Rectal smooth muscle tissue (tissue), 1 donor: ENCODE results near the gene IL17A.
"Not testable (repeated sequence)": the region's sequence is repeated elsewhere in the genome, so short reads cannot be mapped to it uniquely, and the experiment has no call there.

Experiments used
- H3K27ac ChIP-seq: one replicate; pipeline ENCODE4 v1.7.0; 2013; ENCODE audit warnings: low read depth, low read length, inconsistent platforms
- H3K27me3 ChIP-seq: one replicate; pipeline ENCODE4 v1.7.0; 2013; ENCODE audit warnings: low read length; ENCODE audit not compliant: control insufficient read depth, insufficient read depth
- H3K36me3 ChIP-seq: one replicate; pipeline ENCODE4 v1.7.0; 2013; ENCODE audit warnings: low read length; ENCODE audit not compliant: control insufficient read depth, insufficient read depth
- H3K4me1 ChIP-seq: one replicate; pipeline ENCODE4 v1.7.0; 2013; ENCODE audit warnings: low read length; ENCODE audit not compliant: control insufficient read depth, insufficient read depth
- H3K4me3 ChIP-seq: one replicate; pipeline ENCODE4 v1.7.0; 2013; ENCODE audit warnings: low read length
- H3K9ac ChIP-seq: one replicate; pipeline ENCODE4 v1.7.0; 2013; ENCODE audit warnings: low read length

Gene IL17A

GRCh38 chr6:52152711-52153160, 33.4 kb upstream of the IL17A start:
- Histone ChIP-seq H3K27me3 (no peaks in the 10 kb centered on the region), H3K36me3 (no peaks in the 10 kb centered on the region), H3K4me3 (no peak overlapping the region), H3K27ac (no peak overlapping the region), H3K4me1 (no peaks in the 10 kb centered on the region), H3K9ac (no peak overlapping the region)

- H3K9ac ChIP-seq: no peak overlapping the region
- H3K27ac ChIP-seq: no peak overlapping the region
- no peaks in the 10 kb centered on the region for H3K27me3 ChIP-seq
- no peaks in the 10 kb centered on the region for H3K36me3 ChIP-seq
- no peak overlapping the region for H3K4me3 ChIP-seq
- H3K4me1 ChIP-seq: no peaks in the 10 kb centered on the region
Observed at GRCh38 chr6:52154381-52154780, 31.8 kb upstream of the IL17A start.

DNA sequence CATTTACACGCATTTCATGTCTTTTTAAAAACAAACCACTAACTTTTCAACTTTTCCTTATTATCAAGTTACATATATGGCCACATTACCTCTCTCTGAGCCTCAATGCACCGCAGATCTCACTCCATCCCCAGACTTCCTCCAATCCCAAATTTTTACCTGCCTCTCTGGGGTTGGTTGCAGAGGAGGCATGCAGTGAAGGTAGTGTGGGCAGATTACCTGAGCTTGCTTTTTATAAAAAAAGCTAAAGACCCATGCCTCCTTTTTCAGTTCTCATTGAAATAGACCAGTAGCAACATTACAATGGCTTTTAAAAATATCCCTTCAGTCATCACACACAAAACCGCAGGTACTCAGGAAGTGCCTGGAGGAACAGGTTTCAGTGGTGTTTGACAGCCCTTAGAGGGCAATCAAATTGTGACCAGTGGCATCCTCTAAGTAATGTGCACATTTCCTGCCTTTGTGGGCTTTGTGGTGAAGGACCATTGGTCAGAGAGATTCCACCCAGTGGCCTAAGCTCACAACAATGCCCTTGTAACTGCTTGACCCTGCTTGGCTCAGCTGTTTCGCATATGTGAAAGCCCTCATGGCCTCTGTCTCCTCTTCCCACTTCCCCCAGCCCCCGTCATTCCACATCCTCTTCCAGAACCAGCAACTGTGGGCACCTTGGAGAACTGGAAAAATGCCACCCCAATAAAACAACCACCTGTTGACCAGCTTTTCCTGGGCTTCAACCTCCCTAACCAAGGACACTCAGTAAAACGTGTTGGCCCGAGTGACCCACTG, 30.2 kb upstream of the IL17A start:
- Histone ChIP-seq H3K36me3 (no peaks in the 10 kb centered on the region), H3K4me1 (no peaks in the 10 kb centered on the region), H3K9ac (no peak overlapping the region), H3K27ac (no peak overlapping the region), H3K27me3 (no peaks in the 10 kb centered on the region), H3K4me3 (no peak overlapping the region)

DNA sequence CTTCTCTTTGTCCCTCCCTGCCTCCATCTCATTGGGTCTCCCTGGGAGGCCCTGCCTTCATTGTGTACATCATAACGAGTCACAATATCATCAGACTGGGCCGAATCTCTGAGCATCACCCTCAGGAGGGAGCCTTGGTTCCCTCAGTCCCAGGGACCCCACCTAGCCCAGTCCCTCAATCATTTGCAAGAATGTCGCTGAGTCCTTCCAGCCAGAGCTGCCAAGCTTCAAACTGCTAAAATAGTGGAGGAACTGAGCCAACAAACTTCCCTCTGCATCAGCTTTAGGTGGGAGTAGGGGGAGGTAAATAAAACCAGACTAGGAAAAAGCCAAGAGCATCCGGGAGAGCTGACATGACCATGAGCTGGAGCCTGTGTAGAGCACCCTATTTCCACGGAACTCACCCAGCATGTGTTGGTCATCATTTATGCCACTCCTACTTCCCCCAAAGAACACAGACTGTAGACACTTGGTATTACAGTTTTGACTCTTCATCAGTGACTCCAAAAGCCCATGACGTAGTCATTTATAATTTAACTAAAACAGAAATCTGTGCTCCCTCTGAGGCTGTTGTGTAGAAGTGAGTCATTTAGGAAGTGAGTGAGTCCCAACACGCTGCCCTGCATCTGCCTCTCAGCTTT, 28.8 kb upstream of the IL17A start:
- Histone ChIP-seq H3K27ac (no peak overlapping the region), H3K9ac (no peak overlapping the region), H3K4me1 (no peaks in the 10 kb centered on the region), H3K4me3 (no peak overlapping the region), H3K36me3 (no peaks in the 10 kb centered on the region), H3K27me3 (no peaks in the 10 kb centered on the region)

DNA sequence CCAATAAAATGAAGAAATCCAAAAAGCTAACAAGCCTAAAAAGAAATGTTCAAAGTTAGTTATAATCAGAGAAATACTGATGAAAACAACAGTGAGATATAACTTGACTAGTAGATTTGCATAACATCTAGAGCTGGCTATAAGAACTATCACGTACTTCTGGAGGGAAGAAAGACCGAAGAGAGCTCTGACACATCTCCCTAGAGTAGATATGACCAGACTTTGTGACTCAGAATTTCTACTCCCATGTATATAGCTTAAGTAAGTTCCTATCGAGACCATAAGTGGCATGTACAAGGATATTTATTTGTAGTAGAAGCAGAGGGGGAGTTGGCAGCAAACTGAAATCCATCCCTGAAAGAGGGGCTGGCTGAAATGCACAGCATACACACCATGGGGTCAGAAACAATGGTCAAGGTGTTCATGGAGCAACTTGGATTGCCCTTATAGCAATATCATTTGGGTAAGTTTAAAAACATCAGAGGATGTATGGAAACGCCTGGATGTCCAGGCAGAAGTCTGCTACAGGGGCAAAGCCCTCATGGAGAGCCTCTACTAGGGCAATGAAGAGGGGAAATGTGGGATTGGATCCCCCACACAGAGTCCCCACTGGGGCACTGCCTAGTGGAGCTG, 25.6 kb upstream of the IL17A start:
- Histone ChIP-seq H3K27ac (no peak overlapping the region), H3K27me3 (no peaks in the 10 kb centered on the region), H3K4me1 (no peaks in the 10 kb centered on the region), H3K9ac (no peak overlapping the region), H3K4me3 (no peak overlapping the region), H3K36me3 (no peaks in the 10 kb centered on the region)

- Histone ChIP-seq H3K9ac (no peak overlapping the region), H3K36me3 (no peaks in the 10 kb centered on the region)
Observed at GRCh38 chr6:52161689-52162438, 24.3 kb upstream of the IL17A start.

GRCh38 chr6:52162940-52163908, 23.0 kb upstream of the IL17A start:
- no peak overlapping the region for H3K27ac ChIP-seq
- no peaks in the 10 kb centered on the region for H3K36me3 ChIP-seq
- H3K9ac ChIP-seq: no peak overlapping the region
- H3K4me1 ChIP-seq: no peaks in the 10 kb centered on the region
- no peaks in the 10 kb centered on the region for H3K27me3 ChIP-seq
- H3K4me3 ChIP-seq: no peak overlapping the region

More at GRCh38 chr6:52161689-52162438, 24.3 kb upstream of the IL17A start:
- Histone ChIP-seq H3K27me3 (no peaks in the 10 kb centered on the region), H3K27ac (no peak overlapping the region), H3K4me3 (no peak overlapping the region), H3K4me1 (no peaks in the 10 kb centered on the region)

- no peak overlapping the region for H3K27ac ChIP-seq
- no peak overlapping the region for H3K9ac ChIP-seq
- H3K36me3 ChIP-seq: no peaks in the 10 kb centered on the region
- H3K27me3 ChIP-seq: no peaks in the 10 kb centered on the region
- no peak overlapping the region for H3K4me3 ChIP-seq
- H3K4me1 ChIP-seq: no peaks in the 10 kb centered on the region
Observed at GRCh38 chr6:52164319-52165094, 21.7 kb upstream of the IL17A start.

- Histone ChIP-seq H3K9ac (no peak overlapping the region), H3K4me1 (no peaks in the 10 kb centered on the region), H3K27me3 (no peaks in the 10 kb centered on the region), H3K4me3 (no peak overlapping the region), H3K36me3 (no peaks in the 10 kb centered on the region), H3K27ac (no peak overlapping the region)
Observed at GRCh38 chr6:52167267-52167666, 18.9 kb upstream of the IL17A start.

- not testable (repeated sequence) for H3K27ac ChIP-seq, H3K36me3 ChIP-seq, H3K27me3 ChIP-seq, H3K9ac ChIP-seq, H3K4me3 ChIP-seq, H3K4me1 ChIP-seq
Observed at GRCh38 chr6:52168351-52168750, 17.8 kb upstream of the IL17A start.

DNA sequence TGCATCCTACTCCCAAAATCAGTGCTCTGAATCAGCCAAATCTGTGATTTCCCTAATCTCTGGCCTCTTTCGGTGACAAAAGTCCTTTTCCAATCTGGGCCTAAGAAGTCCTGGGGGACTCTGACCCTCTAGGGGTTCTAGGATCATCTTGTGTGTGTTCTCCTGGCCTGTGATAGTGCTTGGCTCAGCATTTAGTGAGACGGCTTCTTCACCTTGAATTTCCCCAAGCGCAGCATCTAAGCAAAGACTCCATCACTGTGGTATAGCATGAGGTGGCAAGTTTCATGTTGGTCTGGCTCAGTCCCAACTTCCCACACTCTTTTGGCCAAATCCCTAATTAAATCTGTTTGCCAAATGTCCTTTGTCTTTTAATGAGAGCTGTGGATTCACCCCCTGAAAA, 12.1 kb upstream of the IL17A start:
- Histone ChIP-seq H3K9ac (no peak overlapping the region), H3K27me3 (no peaks in the 10 kb centered on the region), H3K27ac (no peak overlapping the region), H3K4me3 (no peak overlapping the region), H3K4me1 (no peaks in the 10 kb centered on the region), H3K36me3 (no peaks in the 10 kb centered on the region)
